Astrocyte of the hippocampus (primary cell): ENCODE results near the gene CTCF.

Experiments
- DNase-seq: peaks from one replicate; pipeline ENCODE4 v3.0.0; 2011; ENCODE audit warnings: low read depth, low spot score

The CTCF gene

DNA sequence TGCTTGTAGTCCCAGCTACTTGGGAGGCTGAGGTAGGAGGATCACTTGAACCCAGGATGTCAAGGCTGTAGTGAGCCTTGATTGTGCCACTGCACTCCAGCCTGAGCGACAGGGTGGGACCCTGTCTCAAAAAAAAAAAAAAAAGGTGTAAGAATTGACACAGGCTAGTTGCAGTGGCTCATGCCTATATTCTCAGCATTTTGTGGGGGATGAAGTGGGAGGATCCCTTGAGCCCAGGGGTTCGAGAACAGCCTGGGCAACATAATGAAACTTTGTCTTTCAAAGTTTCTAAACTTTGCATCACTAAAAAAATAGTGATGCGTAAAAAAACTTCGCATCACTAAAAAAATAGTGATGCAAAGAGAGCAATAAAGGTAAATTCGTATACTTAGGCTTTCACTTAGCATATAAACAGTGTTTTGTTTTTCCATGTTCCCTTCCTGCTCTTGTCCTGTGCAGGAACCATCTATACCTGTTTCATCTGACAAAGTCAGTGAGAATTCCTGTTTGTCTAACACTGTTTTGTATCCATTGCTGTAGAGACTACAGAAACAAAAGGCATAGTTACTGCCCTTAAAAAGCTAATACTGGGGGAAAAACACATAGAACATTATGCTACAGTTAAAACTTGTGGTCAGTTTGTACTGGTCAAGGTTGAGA is 32.1 kb downstream of the CTCF start:
- no peak for DNase-seq

DNA sequence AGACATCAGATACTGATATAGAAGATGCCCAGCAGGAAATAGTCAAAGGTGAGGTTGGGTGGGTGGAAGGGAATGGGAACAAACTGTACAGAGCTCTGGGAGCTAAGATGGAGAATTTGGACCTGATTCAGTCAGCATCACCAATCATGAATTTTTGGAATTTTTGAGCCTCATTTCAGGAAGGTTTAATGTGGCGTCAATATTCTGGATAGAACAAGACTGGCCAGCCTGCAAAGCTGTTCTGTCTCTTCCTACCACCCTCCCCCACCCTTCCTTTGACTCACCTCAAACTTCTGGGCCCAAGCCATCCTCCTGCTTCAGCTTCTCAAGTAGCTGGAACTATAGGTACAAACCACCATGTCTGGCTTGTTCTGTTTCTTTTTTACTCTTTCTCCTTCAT is 32.6 kb downstream of the CTCF start:
- peak; percentile 88 for DNase-seq

DNA sequence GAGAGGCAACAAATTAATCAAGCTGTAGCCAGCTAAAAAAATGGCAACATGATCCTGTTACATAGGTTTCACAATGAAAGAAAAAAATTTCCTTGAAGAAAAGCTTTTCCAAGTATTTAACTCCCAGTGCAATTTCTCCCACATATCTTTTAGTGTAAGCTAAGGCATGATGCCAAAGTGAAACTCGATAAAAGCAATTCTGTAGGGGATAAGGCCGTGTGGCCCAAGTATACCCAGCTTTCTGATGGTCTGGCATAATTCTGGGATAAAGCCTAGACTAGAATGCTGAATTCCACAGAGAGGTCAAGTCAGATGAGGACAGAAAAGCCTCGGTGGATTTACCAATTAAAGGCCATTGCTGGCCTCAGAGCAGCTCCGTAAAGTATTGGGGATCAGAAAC is 36.2 kb downstream of the CTCF start:
- DNase-seq, result no peak

DNA sequence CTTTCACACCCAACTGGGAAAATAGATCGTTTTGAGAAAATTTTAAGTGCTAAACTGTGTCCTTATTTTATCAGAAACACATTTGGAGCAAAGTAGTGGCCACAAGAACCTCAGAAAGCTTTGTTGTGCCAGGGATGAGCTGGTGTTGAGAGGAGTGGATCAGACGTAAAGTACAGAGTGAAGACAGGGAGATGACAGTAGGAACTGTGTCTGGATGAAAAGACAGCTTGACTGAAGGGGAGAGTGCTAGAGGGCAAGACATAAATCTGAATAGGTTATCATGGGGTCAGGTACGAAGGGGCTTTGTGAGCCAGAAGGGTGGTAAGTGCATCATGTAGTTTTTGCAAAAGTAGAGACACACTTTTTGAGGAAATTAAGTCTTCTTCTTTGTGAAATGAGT is 43.3 kb downstream of the CTCF start:
- DNase-seq, result no peak

DNA sequence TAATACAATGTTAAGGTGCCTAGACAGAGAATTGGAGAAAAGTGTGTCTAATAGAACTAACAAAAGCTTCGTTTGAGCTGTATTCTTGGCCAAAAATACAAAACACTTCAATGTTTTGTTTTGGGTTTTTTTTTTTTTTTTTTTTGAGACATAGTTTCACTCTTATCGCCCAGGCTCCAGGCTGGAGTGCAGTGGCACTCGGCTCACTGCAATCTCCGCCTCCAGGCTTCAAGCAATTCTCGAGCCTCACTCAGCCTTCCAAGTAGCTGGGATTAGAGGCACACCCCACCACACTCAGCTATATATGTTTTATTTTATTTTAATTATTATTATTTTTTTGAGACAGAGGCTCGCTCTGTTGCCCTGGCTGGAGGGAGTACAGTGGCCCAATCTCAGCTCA is 44.3 kb downstream of the CTCF start:
- no peak for DNase-seq

DNA sequence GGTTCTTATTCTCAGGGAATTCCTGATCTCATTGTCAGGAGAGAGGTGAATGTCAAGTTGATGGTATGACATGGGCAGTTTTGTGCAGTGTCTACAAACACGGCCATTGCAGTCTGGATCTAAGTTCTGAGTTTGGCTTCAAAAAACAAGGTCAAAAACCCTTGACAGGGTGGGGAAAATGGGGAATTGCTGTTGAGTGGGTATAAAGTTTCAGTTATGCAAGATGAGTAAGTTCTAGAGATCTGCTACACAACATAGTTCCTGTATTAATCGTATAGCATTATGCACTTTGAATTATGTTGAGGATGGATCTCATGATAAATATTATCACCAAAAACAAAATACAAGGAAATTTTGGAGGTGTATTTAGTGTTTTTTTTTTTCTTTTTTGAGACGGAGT is 46.0 kb downstream of the CTCF start:
- no peak for DNase-seq

DNA sequence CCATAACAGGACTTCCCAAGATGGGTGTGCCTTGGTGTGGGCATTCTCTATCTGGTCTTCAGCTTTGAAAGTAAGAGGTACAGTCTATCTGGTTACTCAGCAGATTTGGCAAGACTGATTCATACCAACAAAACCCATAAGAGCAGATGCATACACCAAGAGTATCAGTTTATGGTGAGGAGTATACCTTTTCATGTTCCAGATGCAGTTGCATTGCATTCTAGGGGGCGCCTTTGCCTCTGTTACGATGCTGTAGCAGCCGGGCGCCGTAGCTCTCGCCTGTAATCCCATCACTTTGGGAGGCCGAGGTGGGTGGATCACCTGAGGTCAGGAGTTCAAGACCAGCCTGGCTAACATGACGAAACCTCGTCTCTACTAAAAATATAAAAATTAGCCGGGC is 51.5 kb downstream of the CTCF start:
- DNase-seq, result no peak

DNA sequence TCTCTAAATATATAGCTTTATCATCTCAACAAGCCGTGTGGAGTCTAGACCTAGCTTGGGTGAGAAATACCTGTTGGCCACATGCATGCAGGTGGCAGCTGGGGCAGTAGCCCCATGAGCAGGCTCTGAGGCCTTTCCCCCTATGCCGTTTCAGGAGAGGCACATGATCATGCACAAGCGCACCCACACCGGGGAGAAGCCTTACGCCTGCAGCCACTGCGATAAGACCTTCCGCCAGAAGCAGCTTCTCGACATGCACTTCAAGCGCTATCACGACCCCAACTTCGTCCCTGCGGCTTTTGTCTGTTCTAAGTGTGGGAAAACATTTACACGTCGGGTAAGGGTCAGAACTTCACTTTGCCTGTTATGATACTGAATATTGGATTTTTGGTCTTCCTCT is 65.9 kb downstream of the CTCF start:
- no peak for DNase-seq

DNA sequence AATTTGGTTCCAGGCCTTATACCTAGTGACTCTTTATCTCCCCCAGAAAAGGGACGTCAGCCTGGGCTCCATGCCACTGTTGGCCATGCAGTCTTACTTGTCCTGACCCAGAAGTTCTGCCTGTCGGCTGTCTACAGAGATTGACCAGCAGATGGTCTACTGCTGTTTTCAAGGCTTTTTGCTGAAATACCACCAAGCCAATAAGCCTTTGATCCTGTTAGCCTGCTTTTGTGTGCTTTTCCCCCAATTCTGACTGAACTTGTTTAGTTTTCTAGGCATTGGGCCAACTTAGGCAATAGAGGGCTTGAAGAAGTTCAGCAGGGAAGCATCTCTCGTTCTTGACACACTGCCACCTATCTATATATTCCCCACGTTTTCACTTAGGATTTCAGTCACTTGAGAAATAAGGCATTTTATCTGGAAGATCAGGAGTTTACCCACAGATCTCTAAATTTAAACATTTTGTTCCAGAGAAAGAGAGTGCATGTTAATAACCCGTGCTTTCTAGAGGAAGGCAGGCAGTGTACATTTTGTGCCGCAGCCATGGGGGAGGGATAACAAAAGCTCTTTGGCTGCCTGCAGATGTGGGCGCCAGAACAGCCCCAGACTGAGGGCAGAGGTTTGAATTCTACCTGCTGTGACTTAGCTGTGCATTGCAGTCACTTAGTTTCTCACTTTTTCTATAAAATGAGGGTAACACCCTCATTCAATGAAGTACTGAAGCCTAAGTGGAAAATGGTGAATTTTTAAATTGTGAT is 70.3 kb downstream of the CTCF start:
- no peak for DNase-seq

DNA sequence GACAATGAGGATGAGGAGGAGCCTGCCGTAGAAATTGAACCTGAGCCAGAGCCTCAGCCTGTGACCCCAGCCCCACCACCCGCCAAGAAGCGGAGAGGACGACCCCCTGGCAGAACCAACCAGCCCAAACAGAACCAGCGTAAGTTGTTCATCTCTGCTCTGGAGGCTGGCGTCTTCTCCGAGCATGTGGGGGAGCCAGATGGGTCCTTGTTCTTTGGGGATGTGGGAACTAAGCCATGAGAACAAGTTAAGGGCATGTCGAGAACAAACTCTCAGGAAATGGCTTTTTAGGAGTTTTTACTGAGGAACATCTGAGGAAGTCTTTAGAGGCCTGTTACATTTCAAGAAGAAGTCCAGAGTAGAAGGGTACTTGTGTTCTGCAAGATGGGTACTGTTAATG is 74.4 kb downstream of the CTCF start:
- DNase-seq, result no peak

DNA sequence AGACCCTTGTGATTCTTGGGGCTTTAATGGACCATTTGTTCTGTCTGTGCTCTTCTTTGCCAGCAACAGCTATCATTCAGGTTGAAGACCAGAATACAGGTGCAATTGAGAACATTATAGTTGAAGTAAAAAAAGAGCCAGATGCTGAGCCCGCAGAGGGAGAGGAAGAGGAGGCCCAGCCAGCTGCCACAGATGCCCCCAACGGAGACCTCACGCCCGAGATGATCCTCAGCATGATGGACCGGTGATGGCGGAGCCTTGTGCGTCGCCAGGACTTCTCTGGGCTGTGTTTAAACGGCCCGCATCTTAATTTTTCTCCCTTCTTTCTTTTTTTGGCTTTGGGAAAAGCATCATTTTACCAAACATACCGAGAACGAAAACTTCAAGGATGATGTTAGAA is 75.3 kb downstream of the CTCF start:
- DNase-seq, result no peak

DNA sequence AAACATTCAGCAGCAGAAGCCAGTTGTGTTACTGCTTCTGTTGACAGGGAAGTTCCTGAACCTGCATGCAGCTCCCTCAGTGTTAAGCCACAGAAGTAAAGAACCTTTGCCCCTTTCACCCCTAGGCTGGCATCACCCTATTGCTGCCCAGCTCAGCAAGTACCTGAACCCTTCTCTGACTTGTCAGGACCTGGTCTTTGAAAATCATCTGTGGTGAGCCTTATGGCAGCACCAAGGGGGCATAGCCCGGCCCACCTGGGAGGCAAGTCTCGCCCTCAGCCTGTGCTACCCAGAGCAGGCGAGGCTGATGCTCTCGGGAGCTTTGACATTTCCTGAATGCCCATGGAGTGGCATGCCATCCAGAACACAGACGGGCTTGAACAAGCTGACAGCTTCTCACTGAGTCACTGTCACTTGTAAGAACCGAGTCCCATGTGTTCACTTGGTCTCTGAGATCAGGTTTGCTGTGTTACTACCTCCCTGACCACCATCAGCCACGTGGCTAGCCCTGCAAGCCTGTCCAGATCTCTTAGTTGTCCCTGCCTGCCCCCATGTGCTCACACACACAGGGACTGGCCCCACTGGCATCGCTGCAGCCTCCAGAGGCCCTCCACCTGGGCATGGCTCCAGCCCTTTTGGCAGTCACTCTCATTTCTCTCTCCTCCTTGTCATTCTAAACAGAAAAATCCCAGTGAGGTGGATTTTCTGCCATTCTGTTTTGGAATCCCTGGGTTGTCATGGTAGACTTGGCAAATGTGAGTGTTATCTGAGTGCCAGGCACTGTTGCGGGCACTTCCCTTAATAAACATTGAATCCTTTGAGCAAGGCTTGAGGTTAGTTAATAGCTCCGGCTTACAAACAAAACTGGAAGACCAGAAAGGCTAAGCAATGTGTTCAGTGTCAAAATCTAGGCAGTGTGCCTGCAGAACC is 79.7 kb downstream of the CTCF start:
- DNase-seq, result peak; percentile 85

DNA sequence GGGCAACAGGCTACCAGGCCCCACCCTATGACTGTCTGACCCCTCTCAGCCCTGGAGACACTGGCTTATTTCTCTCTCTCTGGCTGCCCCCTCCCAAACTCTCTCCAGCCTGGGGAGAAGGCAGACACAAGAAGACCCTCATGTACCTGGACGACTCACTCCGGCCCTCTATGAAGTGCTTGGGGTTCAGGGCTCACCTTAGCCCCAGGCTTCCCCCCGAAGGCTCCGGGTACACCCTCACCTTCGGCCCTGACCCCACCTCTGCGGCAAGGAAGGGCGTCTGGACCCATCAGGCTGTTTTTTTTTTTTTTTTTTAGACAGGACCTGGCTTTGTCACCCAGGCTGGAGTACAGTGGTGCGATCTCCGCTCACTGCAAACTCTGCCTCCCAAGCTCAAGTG is 81.7 kb downstream of the CTCF start:
- DNase-seq, result no peak

DNA sequence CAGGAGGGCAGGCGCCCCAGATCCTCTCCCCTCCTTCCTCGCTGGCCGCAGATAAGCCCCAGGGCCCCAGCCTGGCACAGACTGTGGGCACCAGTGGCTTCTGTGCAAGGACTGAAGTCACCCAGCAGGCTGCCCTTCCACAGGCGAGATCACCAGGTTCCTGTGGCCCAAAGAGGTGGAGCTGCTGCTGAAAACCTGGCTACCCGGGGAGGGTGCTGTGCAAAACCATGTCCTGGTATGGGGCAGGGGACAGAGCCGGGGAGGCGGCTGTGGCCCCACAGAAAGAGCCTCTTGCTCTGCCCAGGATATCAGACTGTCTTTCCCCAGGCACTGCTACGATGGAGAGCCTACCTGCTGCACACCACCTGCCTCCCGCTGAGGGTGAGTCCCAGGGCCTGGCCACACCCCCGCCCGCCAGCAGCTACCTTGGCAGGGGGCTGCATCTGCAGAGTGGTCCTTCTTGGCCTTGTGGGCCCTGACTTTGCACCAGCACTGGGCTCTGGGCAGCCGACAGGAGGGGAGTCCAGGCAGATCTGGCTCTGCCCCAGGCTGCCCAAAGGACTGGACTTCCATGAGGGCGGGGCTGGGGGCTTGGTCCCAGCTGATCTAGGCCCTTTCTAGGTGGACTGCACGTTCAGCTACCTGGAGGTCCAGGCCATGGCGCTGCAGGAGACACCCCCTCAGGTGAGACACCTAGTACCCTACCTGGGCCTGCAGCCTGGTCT is 83.2 kb downstream of the CTCF start:
- DNase-seq, result no peak

DNA sequence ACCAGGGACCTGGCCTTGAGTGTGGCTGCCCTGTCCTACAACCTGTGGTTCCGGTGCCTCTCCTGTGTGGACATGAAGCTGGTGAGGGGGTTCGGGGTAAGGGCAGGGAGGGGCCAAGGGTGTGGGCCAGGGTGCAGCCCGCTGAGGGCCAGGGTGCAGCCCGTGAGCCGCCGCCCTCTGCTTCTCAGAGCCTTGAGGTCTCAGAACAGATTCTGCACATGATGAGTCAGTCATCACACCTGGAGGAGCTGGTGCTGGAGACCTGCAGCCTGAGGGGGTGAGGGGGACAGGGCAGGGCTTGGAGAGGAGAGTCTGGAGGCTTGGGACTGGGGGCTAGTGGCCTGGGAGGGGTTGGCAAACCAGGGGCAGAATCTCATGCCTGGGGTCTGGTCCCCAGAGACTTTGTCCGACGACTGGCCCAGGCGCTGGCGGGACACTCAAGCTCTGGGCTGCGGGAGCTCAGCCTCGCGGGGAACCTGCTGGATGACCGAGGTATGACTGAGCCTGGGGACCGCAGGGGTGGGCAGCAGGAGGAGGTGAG is 84.9 kb downstream of the CTCF start:
- DNase-seq, result no peak

DNA sequence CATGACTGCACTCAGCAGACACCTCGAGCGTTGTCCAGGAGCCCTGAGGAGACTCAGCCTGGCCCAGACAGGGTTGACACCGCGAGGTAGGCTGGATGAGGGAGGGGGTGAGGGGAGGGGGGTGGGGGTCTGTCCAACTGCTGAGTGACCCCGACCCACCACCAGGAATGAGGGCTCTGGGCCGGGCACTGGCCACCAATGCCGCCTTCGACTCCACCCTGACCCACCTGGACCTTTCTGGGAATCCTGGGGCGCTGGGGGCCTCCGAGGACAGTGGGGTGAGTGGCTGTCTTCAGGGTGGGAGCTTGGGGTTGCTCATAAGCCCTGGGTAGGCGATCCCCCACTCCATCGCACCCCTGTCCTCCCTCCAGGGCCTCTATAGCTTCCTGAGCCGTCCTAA is 85.4 kb downstream of the CTCF start:
- no peak for DNase-seq

DNA sequence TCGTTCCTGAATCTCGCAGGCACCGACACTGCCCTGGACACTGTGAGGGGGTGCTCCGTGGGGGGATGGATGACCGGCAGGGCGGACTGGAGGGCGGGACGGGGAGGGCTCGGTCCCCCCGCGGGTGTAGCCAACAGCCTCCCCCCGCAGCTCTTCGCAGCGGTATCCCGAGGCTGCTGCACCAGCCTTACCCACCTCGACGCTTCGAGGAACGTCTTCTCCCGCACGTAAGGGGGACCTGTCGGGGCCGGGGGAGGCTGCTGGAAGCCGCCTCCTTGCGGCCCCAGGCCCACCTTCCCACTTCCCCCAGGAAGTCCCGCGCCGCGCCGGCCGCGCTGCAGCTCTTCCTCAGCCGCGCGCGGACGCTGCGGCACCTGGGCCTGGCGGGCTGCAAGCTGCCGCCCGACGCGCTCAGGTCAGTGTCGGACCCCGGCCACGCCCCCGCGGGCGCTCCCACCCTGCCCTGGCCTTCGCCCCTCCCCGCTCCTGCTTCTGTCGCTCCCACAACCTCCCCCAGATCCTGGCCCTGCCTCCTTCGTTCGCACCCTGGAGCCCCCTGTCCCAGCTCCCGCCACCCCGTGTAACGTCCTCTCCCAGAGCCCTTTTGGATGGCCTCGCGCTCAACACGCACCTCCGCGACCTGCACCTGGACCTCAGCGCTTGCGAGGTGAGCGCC is 85.9 kb downstream of the CTCF start:
- DNase-seq, result no peak

DNA sequence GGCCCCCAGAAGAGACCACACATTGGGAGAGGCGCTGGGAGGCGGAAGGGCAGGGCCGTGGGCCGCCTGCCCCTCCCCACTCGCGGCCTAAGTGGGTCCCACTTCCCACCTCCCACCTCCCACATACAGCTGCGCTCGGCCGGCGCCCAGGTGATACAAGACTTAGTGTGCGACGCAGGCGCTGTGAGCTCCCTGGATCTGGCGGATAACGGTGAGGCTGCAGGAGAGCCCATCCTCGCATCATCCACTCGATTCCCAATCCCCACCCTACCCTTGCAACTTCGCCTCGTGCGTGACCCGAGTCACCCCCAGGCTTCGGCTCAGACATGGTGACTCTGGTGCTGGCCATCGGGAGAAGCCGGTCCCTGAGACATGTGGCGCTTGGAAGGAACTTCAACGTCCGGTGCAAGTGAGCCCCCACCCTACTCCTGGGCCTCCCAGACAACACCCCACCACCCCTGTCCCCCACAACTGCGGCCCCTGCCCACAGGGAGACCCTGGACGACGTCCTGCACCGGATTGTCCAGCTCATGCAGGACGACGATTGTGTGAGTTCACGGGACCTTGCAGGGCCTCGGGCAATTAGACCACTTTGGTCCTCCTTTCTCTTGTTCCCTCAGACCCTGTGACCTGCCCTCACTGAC is 86.6 kb downstream of the CTCF start:
- no peak for DNase-seq

DNA sequence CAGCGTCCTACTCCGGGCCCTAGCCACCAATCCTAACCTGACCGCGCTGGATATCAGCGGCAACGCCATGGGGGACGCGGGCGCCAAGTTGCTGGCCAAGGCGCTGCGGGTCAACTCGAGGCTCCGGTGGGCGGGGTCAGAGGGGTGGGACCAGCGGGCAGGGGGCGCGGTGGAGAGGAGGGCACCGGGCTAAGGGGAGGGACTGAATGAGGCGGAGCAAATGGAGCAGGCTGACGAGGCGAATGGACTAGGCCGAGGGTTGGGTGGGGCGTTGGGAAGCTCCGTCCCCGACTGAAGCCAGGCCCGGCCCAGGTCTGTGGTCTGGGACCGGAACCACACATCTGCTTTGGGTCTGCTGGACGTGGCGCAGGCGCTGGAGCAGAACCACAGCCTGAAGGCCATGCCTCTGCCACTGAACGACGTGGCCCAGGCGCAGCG is 87.2 kb downstream of the CTCF start:
- DNase-seq, result no peak

DNA sequence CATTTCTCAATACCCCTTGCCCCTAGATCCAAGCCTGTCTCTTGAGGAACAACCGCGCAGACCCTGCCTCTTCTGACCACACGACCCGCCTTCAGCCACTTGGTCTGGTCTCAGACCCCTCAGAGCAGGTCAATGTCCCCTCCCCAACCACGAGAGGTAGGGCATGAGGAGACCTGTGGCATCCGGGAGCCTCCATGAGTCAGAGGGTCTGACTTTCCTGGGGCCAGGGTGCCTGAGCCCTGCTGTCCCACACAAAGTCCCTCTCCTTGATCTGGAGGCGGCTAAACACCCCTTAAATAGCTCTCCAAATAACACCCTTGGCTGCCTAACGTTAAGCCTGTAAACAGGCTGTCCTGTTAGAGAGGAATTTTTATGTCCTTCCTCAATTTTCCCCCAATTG is 87.7 kb downstream of the CTCF start:
- DNase-seq, result no peak
